HL-60 (cell line): Measurements from ENCODE around the gene E2F4.

Experiments
- DNase-seq, 2 experiments: peaks; one replicate each; pipeline ENCODE4 v3.0.0-alpha.2; 2010 to 2020; ENCODE audit warnings: low read depth in 1 of 2, low spot score in 1 of 2
- H3K27ac ChIP-seq: fragments of 250-450 bp; sonication (Bioruptor Pico); replicated peaks from 2 replicates; pipeline ENCODE4 v1.5.1; 2020; ENCODE audit warnings: mild to moderate bottlenecking, moderate library complexity
- H3K27me3 ChIP-seq: fragments of 250-450 bp; sonication (Bioruptor Pico); 2 replicates; pipeline ENCODE4 v1.5.1; 2021; ENCODE audit warnings: mild to moderate bottlenecking, moderate library complexity; ENCODE audit not compliant: insufficient read depth, poor library complexity, severe bottlenecking
- H3K4me3 ChIP-seq: replicated peaks from 2 replicates; pipeline ENCODE4 v1.5.1; 2011; ENCODE audit warnings: mild to moderate bottlenecking, control low read depth, low read length; ENCODE audit not compliant: insufficient read depth
- GABPA ChIP-seq: IDR thresholded peaks from 2 replicates; pipeline ENCODE4 v1.6.1; 2012; ENCODE audit warnings: low read depth
- POLR2AphosphoS5 ChIP-seq: IDR thresholded peaks from 2 replicates; pipeline ENCODE4 v1.6.1; 2012; ENCODE audit warnings: low read depth
- SPI1 ChIP-seq: IDR thresholded peaks from 2 replicates; pipeline ENCODE4 v1.6.1; 2012; ENCODE audit warnings: low read depth, mild to moderate bottlenecking, borderline replicate concordance
- TF ChIP-seq, protein P1 (sequence below): IDR thresholded peaks from one replicate; pipeline ENCODE4 v1.5.1; 2011; ENCODE audit warnings: low read length, control low read depth, inconsistent platforms; ENCODE audit not compliant: insufficient read depth
- TF ChIP-seq, protein P2 (sequence below): IDR thresholded peaks from 2 replicates; pipeline ENCODE4 v1.6.1; 2012; ENCODE audit warnings: low read depth; ENCODE audit not compliant: insufficient replicate concordance

E2F4 gene

DNA sequence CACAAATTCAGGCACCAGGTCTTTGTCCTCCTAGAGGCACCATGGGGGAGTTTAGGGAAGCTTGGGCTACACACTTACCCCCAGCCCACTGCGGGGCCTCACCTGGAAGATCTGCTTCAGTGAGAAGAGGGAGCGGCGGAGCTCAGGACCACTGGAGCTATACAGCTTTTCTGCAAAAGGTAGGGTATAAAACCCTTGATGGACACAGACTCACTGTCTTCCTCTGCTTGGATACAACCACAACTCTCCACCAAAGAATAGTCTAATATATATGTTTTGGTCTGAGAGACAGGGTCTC, 46.3 kb downstream of the E2F4 start:
- H3K27me3 ChIP-seq, result no peaks in the 10 kb centered on the region
- H3K27ac ChIP-seq, result no peak overlapping the region
- DNase-seq, result no peak
- no peak overlapping the region for H3K4me3 ChIP-seq
- TF ChIP-seq, protein P1, sequence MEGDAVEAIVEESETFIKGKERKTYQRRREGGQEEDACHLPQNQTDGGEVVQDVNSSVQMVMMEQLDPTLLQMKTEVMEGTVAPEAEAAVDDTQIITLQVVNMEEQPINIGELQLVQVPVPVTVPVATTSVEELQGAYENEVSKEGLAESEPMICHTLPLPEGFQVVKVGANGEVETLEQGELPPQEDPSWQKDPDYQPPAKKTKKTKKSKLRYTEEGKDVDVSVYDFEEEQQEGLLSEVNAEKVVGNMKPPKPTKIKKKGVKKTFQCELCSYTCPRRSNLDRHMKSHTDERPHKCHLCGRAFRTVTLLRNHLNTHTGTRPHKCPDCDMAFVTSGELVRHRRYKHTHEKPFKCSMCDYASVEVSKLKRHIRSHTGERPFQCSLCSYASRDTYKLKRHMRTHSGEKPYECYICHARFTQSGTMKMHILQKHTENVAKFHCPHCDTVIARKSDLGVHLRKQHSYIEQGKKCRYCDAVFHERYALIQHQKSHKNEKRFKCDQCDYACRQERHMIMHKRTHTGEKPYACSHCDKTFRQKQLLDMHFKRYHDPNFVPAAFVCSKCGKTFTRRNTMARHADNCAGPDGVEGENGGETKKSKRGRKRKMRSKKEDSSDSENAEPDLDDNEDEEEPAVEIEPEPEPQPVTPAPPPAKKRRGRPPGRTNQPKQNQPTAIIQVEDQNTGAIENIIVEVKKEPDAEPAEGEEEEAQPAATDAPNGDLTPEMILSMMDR, result no peak
- no peak for TF ChIP-seq POLR2AphosphoS5
- TF ChIP-seq, protein P2, sequence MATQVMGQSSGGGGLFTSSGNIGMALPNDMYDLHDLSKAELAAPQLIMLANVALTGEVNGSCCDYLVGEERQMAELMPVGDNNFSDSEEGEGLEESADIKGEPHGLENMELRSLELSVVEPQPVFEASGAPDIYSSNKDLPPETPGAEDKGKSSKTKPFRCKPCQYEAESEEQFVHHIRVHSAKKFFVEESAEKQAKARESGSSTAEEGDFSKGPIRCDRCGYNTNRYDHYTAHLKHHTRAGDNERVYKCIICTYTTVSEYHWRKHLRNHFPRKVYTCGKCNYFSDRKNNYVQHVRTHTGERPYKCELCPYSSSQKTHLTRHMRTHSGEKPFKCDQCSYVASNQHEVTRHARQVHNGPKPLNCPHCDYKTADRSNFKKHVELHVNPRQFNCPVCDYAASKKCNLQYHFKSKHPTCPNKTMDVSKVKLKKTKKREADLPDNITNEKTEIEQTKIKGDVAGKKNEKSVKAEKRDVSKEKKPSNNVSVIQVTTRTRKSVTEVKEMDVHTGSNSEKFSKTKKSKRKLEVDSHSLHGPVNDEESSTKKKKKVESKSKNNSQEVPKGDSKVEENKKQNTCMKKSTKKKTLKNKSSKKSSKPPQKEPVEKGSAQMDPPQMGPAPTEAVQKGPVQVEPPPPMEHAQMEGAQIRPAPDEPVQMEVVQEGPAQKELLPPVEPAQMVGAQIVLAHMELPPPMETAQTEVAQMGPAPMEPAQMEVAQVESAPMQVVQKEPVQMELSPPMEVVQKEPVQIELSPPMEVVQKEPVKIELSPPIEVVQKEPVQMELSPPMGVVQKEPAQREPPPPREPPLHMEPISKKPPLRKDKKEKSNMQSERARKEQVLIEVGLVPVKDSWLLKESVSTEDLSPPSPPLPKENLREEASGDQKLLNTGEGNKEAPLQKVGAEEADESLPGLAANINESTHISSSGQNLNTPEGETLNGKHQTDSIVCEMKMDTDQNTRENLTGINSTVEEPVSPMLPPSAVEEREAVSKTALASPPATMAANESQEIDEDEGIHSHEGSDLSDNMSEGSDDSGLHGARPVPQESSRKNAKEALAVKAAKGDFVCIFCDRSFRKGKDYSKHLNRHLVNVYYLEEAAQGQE, result no peak
- no peak for TF ChIP-seq GABPA
- no peak for TF ChIP-seq SPI1

DNA sequence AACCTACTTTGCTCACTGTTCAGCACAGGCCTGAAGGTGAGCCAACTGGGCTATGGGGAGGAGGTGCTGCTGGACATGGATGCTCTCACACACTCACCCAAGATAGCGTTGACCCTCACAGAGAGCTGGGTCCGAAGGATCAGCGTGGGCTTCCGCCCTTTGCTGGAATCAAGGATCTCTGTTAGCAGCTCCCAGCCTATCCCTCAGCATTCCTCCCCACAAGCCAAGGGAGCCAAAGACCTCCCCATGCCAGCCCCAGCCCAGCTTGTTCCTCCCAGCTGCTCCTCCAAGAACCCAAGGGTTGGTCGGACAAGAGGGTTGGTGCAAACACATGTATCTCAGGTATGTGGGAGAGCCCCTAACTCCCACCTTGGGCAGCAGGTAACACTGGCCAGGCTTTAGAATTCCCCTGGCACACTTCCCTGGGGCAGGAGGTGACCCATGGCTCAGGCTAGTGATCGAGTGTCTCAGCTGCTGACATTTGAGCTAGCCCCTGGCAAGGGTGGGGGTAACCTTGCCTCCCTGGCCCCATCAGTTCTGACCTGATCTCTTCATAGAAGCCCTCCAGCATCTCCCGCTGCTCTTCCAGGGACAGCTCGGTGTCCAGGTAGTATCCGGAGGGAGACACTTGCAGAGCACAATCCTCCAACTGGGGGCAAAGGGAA, 47.0 kb downstream of the E2F4 start:
- H3K27me3 ChIP-seq, result no peaks in the 10 kb centered on the region
- H3K27ac ChIP-seq, result no peak overlapping the region
- no peak for DNase-seq
- TF ChIP-seq GABPA (no peak), SPI1 (no peak), POLR2AphosphoS5 (no peak)
- TF ChIP-seq, protein P1, result no peak
- TF ChIP-seq, protein P2, result no peak
- no peak overlapping the region for H3K4me3 ChIP-seq

DNA sequence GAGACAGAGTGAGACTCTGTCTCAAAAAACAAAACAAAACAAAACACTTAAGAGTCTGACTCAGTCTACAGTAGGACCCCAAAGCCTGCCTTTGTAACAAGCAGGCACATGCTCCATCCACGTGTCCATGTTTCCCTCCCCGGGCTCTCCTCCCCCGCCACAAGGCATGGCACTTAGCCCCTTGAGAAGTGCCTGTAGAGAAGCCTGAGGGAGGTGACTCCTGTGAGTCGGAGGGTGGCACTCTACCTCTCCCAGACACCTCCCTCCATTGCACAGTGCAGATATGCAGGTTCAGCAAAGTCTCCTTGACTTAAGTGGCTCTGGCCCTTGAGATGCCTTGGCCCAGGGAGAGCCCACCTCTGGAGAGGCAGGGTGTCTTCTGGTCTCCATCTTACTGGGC, 48.6 kb downstream of the E2F4 start:
- no peak for TF ChIP-seq POLR2AphosphoS5
- TF ChIP-seq, protein P2, result no peak
- Histone ChIP-seq H3K4me3 (no peak overlapping the region), H3K27me3 (no peaks in the 10 kb centered on the region), H3K27ac (no peak overlapping the region)
- DNase-seq, result no peak
